Heart right ventricle (tissue), 16 donors: ENCODE results near the gene ZGRF1. TPM values are rescaled to one million over a fixed set of nuclear protein-coding genes. Genes with fewer than 3 reads are reported as not detected.

Experiments
- ATAC-seq, 8 donors: fragments of 200-7000 bp; cut with Tn5 transposase; one replicate each; pipeline ENCODE4 v1.9.1; 2020; ENCODE audit warnings: mild to moderate bottlenecking in 8 of 8, moderate library complexity in 8 of 8, moderate number of reproducible peaks in 1 of 8
- DNase-seq, 2 donors: peaks; one replicate each; pipeline ENCODE4 v3.0.0-alpha.2; 2020
- H3K27ac ChIP-seq, 10 donors: fragments of 200-600 bp; sonication (generic) in 2 of 10; one replicate each; pipeline versions ENCODE4 v1.5.0 to v1.8.0; 2020 to 2022; ENCODE audit warnings: mild to moderate bottlenecking in 3 of 10
- H3K27me3 ChIP-seq, 7 donors: fragments of 200-600 bp; one replicate each; pipeline ENCODE4 v1.8.0; 2021 to 2022; ENCODE audit warnings: mild to moderate bottlenecking in 2 of 7
- H3K36me3 ChIP-seq, 9 donors: fragments of 200-600 bp; sonication (generic) in 1 of 9; one replicate each; pipeline versions ENCODE4 v1.5.0 to v1.8.0; 2020 to 2022; ENCODE audit warnings: mild to moderate bottlenecking in 2 of 9
- H3K4me1 ChIP-seq, 9 donors: fragments of 200-600 bp; sonication (generic) in 1 of 9; one replicate each; pipeline versions ENCODE4 v1.5.0 to v1.8.0; 2020 to 2022; ENCODE audit warnings: mild to moderate bottlenecking in 4 of 9
- H3K4me3 ChIP-seq, 10 donors: fragments of 200-600 bp; sonication (generic) in 2 of 10; one replicate each; pipeline versions ENCODE4 v1.5.0 to v1.8.0; 2020 to 2022; ENCODE audit warnings: mild to moderate bottlenecking in 7 of 10, moderate library complexity in 2 of 10
- H3K9me3 ChIP-seq, 11 donors: fragments of 200-600 bp in 10 of 11; sonication (generic) in 2 of 11; one replicate each; pipeline versions ENCODE4 v1.5.0 to v1.8.0; 2013 to 2022; ENCODE audit warnings: mild to moderate bottlenecking in 2 of 11, control low read depth in 1 of 11, moderate library complexity in 1 of 11
- WGBS, 2 donors: extraction: QIAGEN DNeasy Blood & Tissue Kit; methylation state at CpG; one replicate each; pipeline ENCODE4 v1.1.7; 2013; ENCODE audit warnings: inconsistent platforms in 1 of 2; 5-methylcytosine and 5-hydroxymethylcytosine counted together
- intact Hi-C, 10 donors: fragments of 100-400 bp; cut with DNase I; formaldehyde crosslinking; loops; one replicate each; pipeline versions ENCODE4 v1.11.1 to v1.14.2; 2022
- polyA plus RNA-seq, 2 donors: library from polyadenylated mRNA; stranded (reverse); fragments of 200-250 nt; gene quantifications; one replicate each; pipeline ENCODE4 v1.2.3, GENCODE V29; 2013
- total RNA-seq, 10 donors: library from RNA; stranded (reverse); fragmentation: NEBNext Ultra II Directional in 3 of 10; extraction: Animal tissue kit (Norgen Biotek cat#: 25700) in 3 of 10; gene quantifications; one replicate each; pipeline versions ENCODE4 v1.2.1 to v1.2.4, GENCODE V29; 2021 to 2023
- TF ChIP-seq, protein P1 (sequence below), 9 donors: fragments of 200-600 bp; sonication (generic) in 2 of 9; IDR thresholded peaks; one replicate each; pipeline versions ENCODE4 v1.5.0 to v1.8.0; 2021 to 2022; ENCODE audit warnings: antibody characterized with exemption in 9 of 9, mild to moderate bottlenecking in 5 of 9, moderate library complexity in 1 of 9
- donor health status: Arrhythmogenic right ventricular cardiomyopathy.
- donor health status: ischemic (EF 13 %, LVEDD 7.1; RV severe dilation, severe dysfunction).
- donor health status: healthy with polysubstance abuse.
- donor health status: DM: no; HTN: yes; CAD: no.
- donor health status: DM: no; HTN: no; CAD: no.
- donor health status: ischemic (EF 25% LVEDD 6.9; RV normal size, moderate dysfunction).
- donor health status: ischemic (EF 25% LVEDD 5.7; RV mildly dilated, moderate dysfunction).
- donor health status: healthy.
- donor health status: DM: yes; HTN: yes; CAD: no.
- donor health status: Ischemic cardiomyopathy.
- donor health status: ischemic (EF 35%, LVEDD 5.7; RV mildly dilated, moderate dysfunction).
- donor health status: nonischemic (EF 11% LVEDD 7.7; RV severe dilation, severe dysfunction).
- donor health status: DM: yes; HTN: yes; CAD: no.
- donor health status: PGD.
- donor health status: ischemic (EF 29% LVEDD 5.4; RV normal size, mild dysfunction).
- donor health status: nonischemic (EF 23%, LVEDD 6.1; RV moderate dilation, normal function).

The ZGRF1 gene
- total and polyA plus RNA-seq, 12 donors: 0.77 to 5.3 (median 2.1) TPM

DNA sequence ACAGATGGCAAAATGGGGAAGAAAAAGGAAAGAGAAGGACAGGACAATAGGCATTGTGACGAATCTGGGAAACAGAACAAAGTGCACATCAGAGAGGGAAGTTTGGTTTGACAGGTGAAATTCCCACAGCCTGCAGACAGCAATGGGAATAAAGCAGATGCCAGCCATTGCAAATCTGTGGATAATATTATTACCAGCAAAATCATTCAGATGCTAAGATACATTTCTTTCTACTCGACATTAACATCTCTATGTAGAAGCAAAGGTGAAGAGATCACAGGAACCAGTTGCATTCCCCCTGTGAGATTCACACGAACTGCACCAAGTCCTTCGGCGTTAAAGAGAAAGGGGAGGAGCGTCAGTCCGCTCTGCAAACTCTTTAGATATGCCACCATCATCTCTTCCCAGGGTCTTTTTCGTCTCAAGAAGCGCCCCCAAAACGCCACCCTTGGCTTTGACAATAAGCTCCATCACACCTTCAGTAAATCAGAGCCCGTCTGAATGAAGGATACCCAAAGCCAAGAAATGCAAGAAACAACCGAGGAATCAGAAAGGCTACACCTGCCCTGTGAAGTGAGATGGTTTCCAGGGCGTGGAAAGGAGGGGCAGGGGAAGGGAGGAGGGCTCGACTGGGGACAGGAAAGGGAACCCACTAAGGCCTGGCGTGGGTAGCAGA, 122.6 kb downstream of the ZGRF1 start:
- peak overlapping the region in 4 of 10 donors; percentile 61 to 84 (median 64) for H3K4me3 ChIP-seq
- TF ChIP-seq, protein P1, sequence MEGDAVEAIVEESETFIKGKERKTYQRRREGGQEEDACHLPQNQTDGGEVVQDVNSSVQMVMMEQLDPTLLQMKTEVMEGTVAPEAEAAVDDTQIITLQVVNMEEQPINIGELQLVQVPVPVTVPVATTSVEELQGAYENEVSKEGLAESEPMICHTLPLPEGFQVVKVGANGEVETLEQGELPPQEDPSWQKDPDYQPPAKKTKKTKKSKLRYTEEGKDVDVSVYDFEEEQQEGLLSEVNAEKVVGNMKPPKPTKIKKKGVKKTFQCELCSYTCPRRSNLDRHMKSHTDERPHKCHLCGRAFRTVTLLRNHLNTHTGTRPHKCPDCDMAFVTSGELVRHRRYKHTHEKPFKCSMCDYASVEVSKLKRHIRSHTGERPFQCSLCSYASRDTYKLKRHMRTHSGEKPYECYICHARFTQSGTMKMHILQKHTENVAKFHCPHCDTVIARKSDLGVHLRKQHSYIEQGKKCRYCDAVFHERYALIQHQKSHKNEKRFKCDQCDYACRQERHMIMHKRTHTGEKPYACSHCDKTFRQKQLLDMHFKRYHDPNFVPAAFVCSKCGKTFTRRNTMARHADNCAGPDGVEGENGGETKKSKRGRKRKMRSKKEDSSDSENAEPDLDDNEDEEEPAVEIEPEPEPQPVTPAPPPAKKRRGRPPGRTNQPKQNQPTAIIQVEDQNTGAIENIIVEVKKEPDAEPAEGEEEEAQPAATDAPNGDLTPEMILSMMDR (IDR thresholded peaks at IDR 0.05): no peak
- H3K27me3 ChIP-seq: peaks cover 61 to 100% (median 100%) of the 10 kb centered on the region in 7 donors
- ATAC-seq: no peak
- no peaks in the 10 kb centered on the region for H3K36me3 ChIP-seq
- H3K4me1 ChIP-seq: peaks cover 14 to 65% (median 50%) of the 10 kb centered on the region in 9 donors
- H3K27ac ChIP-seq: no peak overlapping the region
- no peaks in the 10 kb centered on the region for H3K9me3 ChIP-seq
- WGBS, 2 donors: 3 to 5% methylated on average over 15 of the region's 15 CpGs
- no peak for DNase-seq
- intact Hi-C loops: no loop called here

DNA sequence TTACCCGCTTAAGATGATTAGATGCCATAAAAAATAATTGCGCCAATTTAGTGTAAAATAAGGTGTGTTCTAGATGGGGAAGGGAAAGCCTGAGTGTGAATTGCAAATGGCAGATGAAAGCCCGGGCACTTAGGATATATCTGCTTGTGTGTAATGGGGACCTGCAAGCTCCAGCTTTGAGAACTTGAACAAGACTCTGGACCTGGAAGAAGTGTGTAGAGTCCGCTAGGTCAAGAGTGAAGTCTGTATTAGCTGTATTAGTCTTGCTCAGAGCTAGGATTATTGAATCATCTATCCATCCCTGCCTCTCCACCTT, 124.9 kb downstream of the ZGRF1 start:
- Histone ChIP-seq H3K27me3 (peaks cover 50 to 100% (median 100%) of the 10 kb centered on the region in 7 donors), H3K9me3 (peaks cover 0 to 4% (median 0%) of the 10 kb centered on the region in 11 donors), H3K27ac (no peak overlapping the region), H3K4me3 (no peak overlapping the region), H3K4me1 (peaks cover 14 to 54% (median 44%) of the 10 kb centered on the region in 9 donors), H3K36me3 (no peaks in the 10 kb centered on the region)
- 59 to 60% methylated on average over 4 of the region's 4 CpGs for WGBS, 2 donors
- intact Hi-C loops: no loop called here
- TF ChIP-seq, protein P1 (IDR thresholded peaks at IDR 0.05): no peak
- ATAC-seq (no peak), DNase-seq (no peak)

DNA sequence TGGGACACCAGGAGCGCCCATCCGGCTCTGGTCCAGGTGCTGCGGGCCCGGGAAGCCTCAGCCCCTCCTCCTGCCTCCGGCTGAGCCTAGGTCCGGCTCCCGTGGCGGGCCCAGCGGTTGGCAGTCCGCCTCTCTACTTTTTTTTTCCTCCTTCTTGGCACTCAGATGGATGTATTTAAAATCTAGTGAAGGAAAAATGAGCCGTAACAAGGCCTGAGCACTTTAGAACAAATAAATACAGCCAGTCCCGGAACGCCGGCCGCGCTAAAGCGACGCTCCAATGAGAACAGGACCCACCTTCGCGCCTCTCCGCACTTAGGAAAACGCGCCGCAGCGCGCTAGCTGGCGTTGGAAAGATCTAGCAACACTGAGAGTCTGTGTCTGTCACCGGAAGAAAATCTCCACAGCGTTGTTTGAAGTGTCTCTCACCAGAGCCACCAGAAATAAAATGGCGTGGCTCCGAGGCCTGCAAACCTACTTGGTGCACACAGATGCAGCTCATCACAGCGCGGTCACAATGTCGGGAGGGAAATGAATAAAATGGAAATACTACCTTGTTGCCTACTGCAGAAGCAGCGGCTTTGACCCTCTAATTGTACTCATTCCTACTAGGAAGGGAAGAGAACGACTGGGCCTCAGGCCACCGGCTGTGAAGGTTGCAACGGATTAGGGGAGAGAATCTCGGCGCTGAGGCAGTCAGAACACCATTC, 125.5 kb downstream of the ZGRF1 start:
- WGBS, 2 donors: 15 to 19% methylated on average over 40 of the region's 40 CpGs
- Histone ChIP-seq H3K27ac (no peak overlapping the region), H3K4me3 (peak overlapping the region in 5 of 10 donors; percentile 8 to 39 (median 18)), H3K36me3 (no peaks in the 10 kb centered on the region), H3K4me1 (peaks cover 14 to 49% (median 39%) of the 10 kb centered on the region in 9 donors), H3K27me3 (peaks cover 47 to 100% (median 100%) of the 10 kb centered on the region in 7 donors), H3K9me3 (peaks cover 0 to 4% (median 0%) of the 10 kb centered on the region in 11 donors)
- TF ChIP-seq, protein P1 (IDR thresholded peaks at IDR 0.05): no peak
- ATAC-seq (no peak), DNase-seq (no peak)
- intact Hi-C loops: no loop called here

DNA sequence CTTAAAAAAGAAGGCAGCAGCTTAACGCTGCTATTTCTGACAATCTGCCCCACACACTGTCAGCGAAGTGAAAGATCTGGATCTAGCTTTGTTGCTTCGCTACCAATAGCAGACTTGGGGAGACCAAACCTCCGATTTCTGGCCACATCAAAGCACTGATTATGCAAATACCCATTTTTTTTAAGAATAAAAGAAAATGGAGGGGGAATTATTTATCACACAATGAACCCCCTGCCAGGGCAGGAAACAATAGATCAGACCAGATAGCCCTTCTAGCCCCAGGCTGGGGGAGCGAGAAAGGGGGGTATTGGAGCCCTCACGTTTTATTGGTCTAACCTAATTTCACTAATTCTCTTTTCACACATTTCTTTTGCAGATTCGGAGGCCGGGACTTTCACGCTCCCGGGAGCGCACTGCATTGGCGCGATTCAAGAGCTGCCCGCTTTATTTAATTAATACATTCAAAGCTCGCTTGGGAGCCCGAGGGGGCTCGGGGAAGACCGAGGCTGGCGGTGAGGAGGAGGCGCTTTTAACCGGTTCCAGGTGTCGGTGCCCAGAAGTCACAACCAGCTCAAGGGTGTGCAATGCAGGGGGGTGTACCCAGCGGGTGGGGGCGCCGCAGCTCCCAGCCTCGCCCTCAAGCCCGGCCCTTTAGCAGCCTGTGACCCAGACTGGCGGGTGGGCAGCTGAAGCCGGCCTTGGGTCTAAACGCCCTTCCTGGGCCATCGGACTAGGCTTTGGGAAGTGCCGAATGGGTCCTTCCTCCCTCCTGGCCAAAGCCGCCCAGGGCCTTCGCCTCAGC, 126.2 kb downstream of the ZGRF1 start:
- no peak overlapping the region for H3K27ac ChIP-seq
- ATAC-seq: peak in 1 of 8 donors; percentile 8

More for the DNA sequence above, 126.2 kb downstream of the ZGRF1 start:
- H3K9me3 ChIP-seq: peaks cover 0 to 4% (median 0%) of the 10 kb centered on the region in 11 donors
- H3K4me1 ChIP-seq: peaks cover 12 to 42% (median 31%) of the 10 kb centered on the region in 9 donors
- WGBS, 2 donors: 3 to 4% methylated on average over 34 of the region's 34 CpGs
- intact Hi-C loops: no loop called here
- H3K4me3 ChIP-seq: peak overlapping the region in 6 of 10 donors; percentile 8 to 39 (median 19)
- DNase-seq: no peak
- TF ChIP-seq, protein P1 (IDR thresholded peaks at IDR 0.05): no peak
- H3K36me3 ChIP-seq: no peaks in the 10 kb centered on the region
- peaks cover 41 to 100% (median 99%) of the 10 kb centered on the region in 7 donors for H3K27me3 ChIP-seq
